GM23338 (cell line): ENCODE measurements around the gene EBF4.

Experiments
- CREB1 ChIP-seq: fragments of 250-450 bp; sonication (Bioruptor Pico); IDR thresholded peaks from 2 replicates; pipeline ENCODE4 v1.5.0; 2020; ENCODE audit warnings: low read depth, mild to moderate bottlenecking, moderate library complexity
- EZH2phosphoT487 ChIP-seq: fragments of 200-600 bp; sonication (generic); IDR thresholded peaks from one replicate; pipeline ENCODE4 v1.8.1; 2018; ENCODE audit warnings: antibody characterized with exemption; ENCODE audit not compliant: unreplicated experiment
- NANOG ChIP-seq: IDR thresholded peaks from 2 replicates; pipeline ENCODE4 v1.6.1; 2016; ENCODE audit warnings: antibody characterized with exemption, borderline replicate concordance
- POLR2AphosphoS5 ChIP-seq: IDR thresholded peaks from 2 replicates; pipeline ENCODE4 v1.6.1; 2016; ENCODE audit warnings: antibody characterized with exemption, low read depth
- TF ChIP-seq, protein P1 (sequence below), 2 experiments: fragments of 200-600 bp in 1 of 2; sonication (generic) in 1 of 2; conservative IDR thresholded peaks; 2 replicates each; pipeline versions ENCODE4 v1.5.1 to v1.6.1; 2016 to 2017; ENCODE audit warnings: antibody characterized with exemption in 2 of 2, low read depth in 2 of 2, mild to moderate bottlenecking in 2 of 2, moderate library complexity in 1 of 2
- TF ChIP-seq, protein P2 (sequence below): IDR thresholded peaks from 2 replicates; pipeline ENCODE4 v1.6.1; 2016; ENCODE audit warnings: antibody characterized with exemption

DNA sequence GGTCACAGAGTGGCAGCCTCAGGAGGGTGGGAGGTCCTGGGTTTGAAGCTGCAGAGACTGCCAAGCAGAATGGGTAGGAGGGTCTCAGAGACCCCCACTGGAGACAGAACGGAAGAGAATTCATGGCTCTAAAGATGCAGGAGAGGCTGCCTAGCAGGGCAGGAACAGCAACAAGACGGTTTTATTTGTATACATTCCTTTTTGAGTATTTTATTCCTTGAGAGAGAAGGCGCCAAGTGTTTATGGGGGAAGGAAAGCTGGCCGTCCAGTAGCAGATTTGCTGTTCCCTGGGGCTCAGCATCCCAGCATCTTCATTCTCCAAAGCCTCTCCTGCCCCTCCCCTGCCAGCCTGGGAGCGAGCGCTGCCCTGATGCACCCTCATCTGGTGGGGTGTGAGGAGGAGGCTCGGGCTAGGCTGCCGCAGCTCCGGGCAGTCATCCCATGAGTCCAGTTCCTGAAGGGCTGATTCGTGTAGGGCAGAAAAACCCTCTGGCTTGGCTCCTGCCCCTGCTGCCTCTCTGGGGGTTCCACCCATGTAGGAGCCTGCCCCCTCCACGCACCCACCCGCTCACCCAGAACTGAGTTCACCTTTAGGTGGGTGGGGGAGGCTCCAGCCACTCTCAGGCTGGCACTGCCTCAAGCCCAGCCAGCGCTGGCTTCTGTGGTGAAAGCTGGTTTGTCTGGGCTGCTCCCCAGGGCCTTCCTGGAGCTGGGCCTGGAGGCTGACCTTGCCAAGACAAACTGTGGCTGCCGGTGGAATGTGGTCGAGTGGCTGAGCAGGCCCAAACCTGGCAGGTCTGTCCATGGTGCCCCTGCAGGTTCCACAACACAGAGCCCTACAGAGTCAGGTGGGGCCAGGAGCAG is 75.4 kb downstream of the EBF4 start:
- TF ChIP-seq, protein P1, sequence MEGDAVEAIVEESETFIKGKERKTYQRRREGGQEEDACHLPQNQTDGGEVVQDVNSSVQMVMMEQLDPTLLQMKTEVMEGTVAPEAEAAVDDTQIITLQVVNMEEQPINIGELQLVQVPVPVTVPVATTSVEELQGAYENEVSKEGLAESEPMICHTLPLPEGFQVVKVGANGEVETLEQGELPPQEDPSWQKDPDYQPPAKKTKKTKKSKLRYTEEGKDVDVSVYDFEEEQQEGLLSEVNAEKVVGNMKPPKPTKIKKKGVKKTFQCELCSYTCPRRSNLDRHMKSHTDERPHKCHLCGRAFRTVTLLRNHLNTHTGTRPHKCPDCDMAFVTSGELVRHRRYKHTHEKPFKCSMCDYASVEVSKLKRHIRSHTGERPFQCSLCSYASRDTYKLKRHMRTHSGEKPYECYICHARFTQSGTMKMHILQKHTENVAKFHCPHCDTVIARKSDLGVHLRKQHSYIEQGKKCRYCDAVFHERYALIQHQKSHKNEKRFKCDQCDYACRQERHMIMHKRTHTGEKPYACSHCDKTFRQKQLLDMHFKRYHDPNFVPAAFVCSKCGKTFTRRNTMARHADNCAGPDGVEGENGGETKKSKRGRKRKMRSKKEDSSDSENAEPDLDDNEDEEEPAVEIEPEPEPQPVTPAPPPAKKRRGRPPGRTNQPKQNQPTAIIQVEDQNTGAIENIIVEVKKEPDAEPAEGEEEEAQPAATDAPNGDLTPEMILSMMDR (conservative IDR thresholded peaks at IDR 0.05; ENCODE audit: low read depth in 2 of 2) = no peak
- TF ChIP-seq NANOG (no peak), POLR2AphosphoS5 (no peak), EZH2phosphoT487 (no peak), CREB1 (no peak)
- TF ChIP-seq, protein P2, sequence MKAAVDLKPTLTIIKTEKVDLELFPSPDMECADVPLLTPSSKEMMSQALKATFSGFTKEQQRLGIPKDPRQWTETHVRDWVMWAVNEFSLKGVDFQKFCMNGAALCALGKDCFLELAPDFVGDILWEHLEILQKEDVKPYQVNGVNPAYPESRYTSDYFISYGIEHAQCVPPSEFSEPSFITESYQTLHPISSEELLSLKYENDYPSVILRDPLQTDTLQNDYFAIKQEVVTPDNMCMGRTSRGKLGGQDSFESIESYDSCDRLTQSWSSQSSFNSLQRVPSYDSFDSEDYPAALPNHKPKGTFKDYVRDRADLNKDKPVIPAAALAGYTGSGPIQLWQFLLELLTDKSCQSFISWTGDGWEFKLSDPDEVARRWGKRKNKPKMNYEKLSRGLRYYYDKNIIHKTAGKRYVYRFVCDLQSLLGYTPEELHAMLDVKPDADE = no peak
